ENCODE results near the gene CDR2.

- TF ChIP-seq CTCF (IDR thresholded peaks at IDR 0.05), result no peak
- no peak for TF ChIP-seq POLR2AphosphoS5 (IDR thresholded peaks at IDR 0.05; ENCODE audit: insufficient read depth in 1 of 2, low read depth in 1 of 2)
Observed at GRCh38 chr16:22417019-22417418, 42.6 kb upstream of the CDR2 start.
